ENCODE results near the gene MAP3K4.

MAP3K4 gene

DNA sequence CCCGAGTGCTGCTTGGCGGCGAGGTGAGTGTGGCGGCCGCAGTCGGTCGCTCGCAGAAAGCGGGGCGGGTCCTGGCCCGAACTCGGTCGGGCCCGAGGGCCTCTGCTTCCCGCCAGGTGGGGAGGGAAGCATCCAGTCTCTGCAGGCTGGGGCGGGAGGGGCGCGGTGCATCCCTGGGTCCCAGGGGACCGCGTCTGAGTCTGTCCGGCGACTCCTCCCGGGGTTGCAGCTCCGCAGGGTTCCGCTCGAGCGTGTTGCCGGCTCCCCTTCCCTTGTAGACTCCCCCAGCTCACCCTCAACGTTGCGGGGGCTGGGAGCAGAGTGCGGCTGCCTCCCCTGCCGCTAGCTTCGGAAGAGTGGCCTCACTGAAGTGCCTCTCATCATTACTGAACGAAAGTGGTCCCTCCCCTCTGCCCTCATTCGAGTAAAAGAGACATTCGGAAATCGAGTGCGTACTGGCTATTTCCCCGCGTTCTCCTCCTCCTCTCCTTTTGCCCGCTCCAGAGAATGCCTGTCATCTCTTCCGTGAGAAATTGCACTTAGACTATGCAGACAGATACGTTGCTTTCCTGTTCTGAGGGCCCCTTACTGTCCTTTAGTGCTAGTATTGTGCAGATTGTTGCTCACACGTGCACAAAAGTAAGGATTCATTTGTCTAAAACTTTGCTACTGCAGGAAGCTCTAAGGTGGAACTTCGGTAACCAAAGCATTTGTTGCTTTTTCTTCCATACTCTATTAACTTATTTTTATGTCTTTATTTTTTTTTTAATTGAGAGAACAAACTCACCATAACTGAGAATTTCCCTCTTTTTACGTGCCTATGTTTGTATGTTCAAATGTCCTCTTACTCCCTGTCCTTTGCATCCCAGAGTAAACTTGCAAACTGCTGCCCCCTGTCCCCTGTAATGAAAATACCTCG is 751 bp downstream of the MAP3K4 start:
- peak overlapping the region; percentile 94 for H3K27ac ChIP-seq (ENCODE audit: low read depth, low read length)

DNA sequence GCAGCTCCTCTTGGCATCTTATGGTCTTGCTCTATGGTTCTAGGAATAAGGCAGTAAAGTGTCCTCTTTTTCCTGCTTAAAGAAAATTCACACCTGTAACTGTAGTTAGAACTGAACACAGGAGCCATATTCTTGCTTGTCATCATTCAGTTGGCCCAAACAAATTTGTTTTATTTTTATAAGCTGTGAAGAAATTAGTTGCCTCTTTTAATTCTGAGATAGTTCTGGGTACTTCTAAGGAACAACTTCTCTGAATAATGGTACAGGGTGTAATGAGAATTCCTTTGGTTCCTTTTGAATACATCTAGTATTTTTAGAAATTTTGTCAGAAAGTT is 1.4 kb downstream of the MAP3K4 start:
- H3K4me1 ChIP-seq (ENCODE audit: control insufficient read depth, insufficient read depth, low read length): peaks cover 8% of the 10 kb centered on the region
- no peak overlapping the region for H3K27ac ChIP-seq (ENCODE audit: low read depth, low read length)
- H3K9me3 ChIP-seq (ENCODE audit: control insufficient read depth, insufficient read depth, low read depth, low read length): 0 out of 2 replicates have a peak, but pooled peaks cover 2% of the 10 kb centered on the region
- no peaks in the 10 kb centered on the region for H3K27me3 ChIP-seq (ENCODE audit: control insufficient read depth, insufficient read depth, low read length)
- H3K36me3 ChIP-seq (ENCODE audit: control insufficient read depth, insufficient read depth, low read length): peaks cover 9% of the 10 kb centered on the region
- H3K9ac ChIP-seq (ENCODE audit: low read length): no peak overlapping the region
- H3K4me3 ChIP-seq (ENCODE audit: low read depth, low read length): peak overlapping the region; percentile 99

More for the DNA sequence above, 751 bp downstream of the MAP3K4 start:
- Histone ChIP-seq H3K4me1 (ENCODE audit: control insufficient read depth, insufficient read depth, low read length) (peaks cover 8% of the 10 kb centered on the region), H3K27me3 (ENCODE audit: control insufficient read depth, insufficient read depth, low read length) (no peaks in the 10 kb centered on the region), H3K4me3 (ENCODE audit: low read depth, low read length) (peak overlapping the region; percentile 99), H3K36me3 (ENCODE audit: control insufficient read depth, insufficient read depth, low read length) (peaks cover 5% of the 10 kb centered on the region; the same call in 1 of the 2 replicates), H3K9me3 (ENCODE audit: control insufficient read depth, insufficient read depth, low read depth, low read length) (peaks cover 5% of the 10 kb centered on the region; the same call in 1 of the 2 replicates), H3K9ac (ENCODE audit: low read length) (peak overlapping the region; percentile 86)

DNA sequence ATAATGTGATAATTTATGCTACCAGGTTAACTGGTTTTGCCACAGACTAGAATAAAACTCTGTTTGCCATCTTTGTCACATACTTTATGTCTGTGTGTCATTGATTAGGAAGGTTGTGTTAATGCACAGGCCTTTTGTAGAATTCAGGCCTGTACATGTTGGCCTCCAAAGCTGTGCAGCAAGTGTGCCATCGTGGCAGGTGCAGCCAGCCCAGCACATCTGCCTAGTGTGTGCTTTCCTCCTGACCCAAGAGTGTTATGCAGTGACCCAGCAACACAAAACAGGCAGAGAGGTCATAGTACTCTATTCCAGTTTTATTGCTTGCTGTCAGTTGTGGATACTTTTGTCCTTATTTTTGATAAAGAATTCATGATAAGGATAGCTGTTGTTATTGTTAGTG is 3.7 kb downstream of the MAP3K4 start:
- 0 out of 2 replicates have a peak, but pooled peaks cover 2% of the 10 kb centered on the region for H3K9me3 ChIP-seq (ENCODE audit: control insufficient read depth, insufficient read depth, low read depth, low read length)
- H3K4me3 ChIP-seq (ENCODE audit: low read depth, low read length): no peak overlapping the region
- H3K9ac ChIP-seq (ENCODE audit: low read length): no peak overlapping the region
- H3K27ac ChIP-seq (ENCODE audit: low read depth, low read length): no peak overlapping the region
- H3K27me3 ChIP-seq (ENCODE audit: control insufficient read depth, insufficient read depth, low read length): no peaks in the 10 kb centered on the region
- H3K4me1 ChIP-seq (ENCODE audit: control insufficient read depth, insufficient read depth, low read length): peaks cover 8% of the 10 kb centered on the region
- H3K36me3 ChIP-seq (ENCODE audit: control insufficient read depth, insufficient read depth, low read length): peaks cover 9% of the 10 kb centered on the region

DNA sequence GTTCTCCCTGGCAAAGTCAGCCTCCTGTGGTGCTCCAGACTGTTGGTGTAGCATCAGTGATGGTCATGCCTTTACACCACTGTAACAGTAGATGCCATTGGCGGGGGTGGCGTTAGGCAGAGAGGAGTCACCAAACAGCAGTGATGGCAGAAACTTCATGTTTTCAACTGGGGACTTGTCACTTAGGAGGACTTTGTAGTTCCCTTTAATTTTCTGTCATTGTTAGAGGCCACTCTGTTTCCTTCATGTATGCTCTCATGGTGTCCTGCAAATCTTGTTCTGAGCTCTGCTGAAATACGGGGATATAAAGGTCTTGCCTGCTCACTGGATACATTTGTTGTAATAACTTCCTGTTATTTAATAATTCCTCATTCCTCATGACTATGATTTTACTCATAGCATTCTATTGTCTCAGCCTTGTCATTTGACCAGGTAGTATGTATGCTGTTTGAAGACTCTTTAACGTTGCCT is 4.6 kb downstream of the MAP3K4 start:
- no peak overlapping the region for H3K4me3 ChIP-seq (ENCODE audit: low read depth, low read length)
- H3K4me1 ChIP-seq (ENCODE audit: control insufficient read depth, insufficient read depth, low read length): peaks cover 9% of the 10 kb centered on the region
- no peak overlapping the region for H3K27ac ChIP-seq (ENCODE audit: low read depth, low read length)

DNA sequence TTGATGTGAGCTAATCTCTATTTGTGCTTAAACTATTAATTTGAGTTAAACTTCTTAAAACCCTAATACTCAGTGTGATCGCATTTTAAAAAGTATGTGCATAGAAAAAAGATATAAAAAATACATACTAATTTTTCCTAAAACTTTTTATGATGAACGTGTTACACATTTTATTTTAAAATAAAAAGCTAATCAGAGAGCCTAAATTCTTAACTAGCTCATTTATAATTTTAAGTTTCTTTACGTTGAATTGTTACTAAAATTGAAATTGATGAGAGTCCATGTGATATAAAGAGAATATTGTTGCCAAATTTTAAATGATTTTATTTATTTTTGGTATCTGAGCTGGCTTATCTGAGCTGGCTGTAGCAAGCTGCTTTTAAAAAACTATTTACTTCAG is 6.6 kb downstream of the MAP3K4 start:
- Histone ChIP-seq H3K27ac (ENCODE audit: low read depth, low read length) (no peak overlapping the region), H3K4me3 (ENCODE audit: low read depth, low read length) (no peak overlapping the region), H3K9ac (ENCODE audit: low read length) (no peak overlapping the region), H3K4me1 (ENCODE audit: control insufficient read depth, insufficient read depth, low read length) (peaks cover 12% of the 10 kb centered on the region), H3K27me3 (ENCODE audit: control insufficient read depth, insufficient read depth, low read length) (no peaks in the 10 kb centered on the region), H3K36me3 (ENCODE audit: control insufficient read depth, insufficient read depth, low read length) (peaks cover 11% of the 10 kb centered on the region; the same call in 1 of the 2 replicates), H3K9me3 (ENCODE audit: control insufficient read depth, insufficient read depth, low read depth, low read length) (0 out of 2 replicates have a peak, but pooled peaks cover 2% of the 10 kb centered on the region)

More for the DNA sequence above, 4.6 kb downstream of the MAP3K4 start:
- H3K9ac ChIP-seq (ENCODE audit: low read length): no peak overlapping the region
- 0 out of 2 replicates have a peak, but pooled peaks cover 2% of the 10 kb centered on the region for H3K9me3 ChIP-seq (ENCODE audit: control insufficient read depth, insufficient read depth, low read depth, low read length)
- no peaks in the 10 kb centered on the region for H3K27me3 ChIP-seq (ENCODE audit: control insufficient read depth, insufficient read depth, low read length)
- peaks cover 11% of the 10 kb centered on the region for H3K36me3 ChIP-seq (ENCODE audit: control insufficient read depth, insufficient read depth, low read length)

DNA sequence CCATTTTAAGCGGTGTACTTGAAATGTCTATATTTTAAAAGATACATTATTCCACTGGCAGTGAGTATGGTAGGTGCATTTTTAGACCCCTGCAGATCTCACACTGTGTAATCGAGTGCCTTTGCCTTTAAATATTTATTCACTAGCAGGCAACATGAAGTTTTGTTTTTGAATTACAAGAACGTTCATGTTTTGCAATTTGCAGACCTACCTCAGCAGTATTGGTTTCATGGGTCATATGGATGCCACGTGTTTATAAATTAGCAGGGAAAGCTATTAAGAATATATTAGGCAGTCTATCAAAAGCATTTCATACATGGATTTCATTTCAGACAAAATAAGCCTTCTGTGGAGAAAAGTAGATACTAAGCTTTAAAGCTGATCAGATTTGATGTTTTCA is 7.2 kb downstream of the MAP3K4 start:
- H3K4me1 ChIP-seq (ENCODE audit: control insufficient read depth, insufficient read depth, low read length): peaks cover 12% of the 10 kb centered on the region
- H3K27ac ChIP-seq (ENCODE audit: low read depth, low read length): no peak overlapping the region
- no peaks in the 10 kb centered on the region for H3K27me3 ChIP-seq (ENCODE audit: control insufficient read depth, insufficient read depth, low read length)
- peaks cover 6% of the 10 kb centered on the region; the same call in 1 of the 2 replicates for H3K36me3 ChIP-seq (ENCODE audit: control insufficient read depth, insufficient read depth, low read length)
- 0 out of 2 replicates have a peak, but pooled peaks cover 2% of the 10 kb centered on the region for H3K9me3 ChIP-seq (ENCODE audit: control insufficient read depth, insufficient read depth, low read depth, low read length)
- no peak overlapping the region for H3K4me3 ChIP-seq (ENCODE audit: low read depth, low read length)
- no peak overlapping the region for H3K9ac ChIP-seq (ENCODE audit: low read length)

DNA sequence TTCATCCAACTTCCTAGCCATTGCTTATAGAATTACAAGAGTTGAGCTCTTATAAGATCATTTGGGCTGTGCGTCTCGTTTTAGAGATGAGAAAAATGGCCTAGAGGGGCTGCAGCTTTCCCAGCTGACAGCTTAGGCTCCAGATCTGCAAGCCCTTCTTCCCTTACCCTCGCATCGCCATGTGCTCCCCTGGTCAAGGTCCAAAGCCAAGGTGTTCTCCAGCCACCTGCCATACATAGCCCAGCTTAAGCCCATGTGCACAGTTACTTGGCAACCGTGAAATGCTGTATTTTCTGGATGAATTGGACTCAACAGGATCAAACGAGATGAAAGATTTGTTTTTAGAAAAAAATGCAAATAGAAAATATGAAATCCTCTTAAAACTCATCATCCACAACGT is 7.9 kb downstream of the MAP3K4 start:
- H3K36me3 ChIP-seq (ENCODE audit: control insufficient read depth, insufficient read depth, low read length): peaks cover 6% of the 10 kb centered on the region; the same call in 1 of the 2 replicates
- H3K4me3 ChIP-seq (ENCODE audit: low read depth, low read length): no peak overlapping the region
- H3K9ac ChIP-seq (ENCODE audit: low read length): no peak overlapping the region
- no peaks in the 10 kb centered on the region for H3K27me3 ChIP-seq (ENCODE audit: control insufficient read depth, insufficient read depth, low read length)
- H3K4me1 ChIP-seq (ENCODE audit: control insufficient read depth, insufficient read depth, low read length): peaks cover 12% of the 10 kb centered on the region
- H3K27ac ChIP-seq (ENCODE audit: low read depth, low read length): no peak overlapping the region
- 0 out of 2 replicates have a peak, but pooled peaks cover 2% of the 10 kb centered on the region for H3K9me3 ChIP-seq (ENCODE audit: control insufficient read depth, insufficient read depth, low read depth, low read length)

DNA sequence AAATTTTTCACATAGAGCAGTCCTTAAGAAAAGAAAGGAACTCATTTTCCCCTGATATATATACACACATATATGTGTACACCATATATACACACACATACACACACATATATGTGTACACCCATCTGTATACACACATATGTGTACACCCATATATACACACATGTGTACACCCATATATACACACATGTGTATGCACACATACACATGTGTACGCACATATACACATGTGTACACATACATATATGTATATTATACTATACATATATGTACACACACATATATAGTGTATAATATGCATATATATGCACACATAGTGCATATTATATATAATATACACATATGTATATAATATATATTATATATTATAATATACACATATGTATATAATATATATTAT is 9.1 kb downstream of the MAP3K4 start:
- Histone ChIP-seq H3K4me3 (ENCODE audit: low read depth, low read length) (no peak overlapping the region), H3K36me3 (ENCODE audit: control insufficient read depth, insufficient read depth, low read length) (peaks cover 6% of the 10 kb centered on the region; the same call in 1 of the 2 replicates), H3K9ac (ENCODE audit: low read length) (no peak overlapping the region), H3K9me3 (ENCODE audit: control insufficient read depth, insufficient read depth, low read depth, low read length) (0 out of 2 replicates have a peak, but pooled peaks cover 2% of the 10 kb centered on the region), H3K27ac (ENCODE audit: low read depth, low read length) (no peak overlapping the region), H3K4me1 (ENCODE audit: control insufficient read depth, insufficient read depth, low read length) (peaks cover 12% of the 10 kb centered on the region), H3K27me3 (ENCODE audit: control insufficient read depth, insufficient read depth, low read length) (no peaks in the 10 kb centered on the region)

DNA sequence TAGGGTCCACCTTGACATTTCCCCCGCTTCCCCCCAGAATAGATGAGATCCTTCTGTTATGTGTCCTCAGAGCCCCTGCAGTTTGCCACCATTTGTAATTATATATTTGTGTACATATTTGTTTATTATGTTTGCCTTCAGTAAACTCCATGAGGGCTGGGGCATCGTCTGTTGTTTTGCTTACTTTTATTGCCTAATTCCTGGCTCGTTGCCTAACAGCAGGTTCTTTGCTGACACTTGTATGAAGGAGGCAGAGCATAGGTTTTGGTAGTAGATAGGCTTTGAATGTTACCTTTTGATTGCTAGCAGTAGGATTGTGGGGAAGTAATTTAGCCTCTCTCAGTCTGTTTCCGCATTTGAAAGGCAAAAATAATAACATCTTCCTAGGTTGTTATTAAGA is 9.9 kb downstream of the MAP3K4 start:
- no peaks in the 10 kb centered on the region for H3K27me3 ChIP-seq (ENCODE audit: control insufficient read depth, insufficient read depth, low read length)
- no peak overlapping the region for H3K9ac ChIP-seq (ENCODE audit: low read length)
- no peak overlapping the region for H3K4me3 ChIP-seq (ENCODE audit: low read depth, low read length)
- H3K9me3 ChIP-seq (ENCODE audit: control insufficient read depth, insufficient read depth, low read depth, low read length): 0 out of 2 replicates have a peak, but pooled peaks cover 2% of the 10 kb centered on the region
- peaks cover 6% of the 10 kb centered on the region; the same call in 1 of the 2 replicates for H3K36me3 ChIP-seq (ENCODE audit: control insufficient read depth, insufficient read depth, low read length)
- peaks cover 6% of the 10 kb centered on the region for H3K4me1 ChIP-seq (ENCODE audit: control insufficient read depth, insufficient read depth, low read length)
- H3K27ac ChIP-seq (ENCODE audit: low read depth, low read length): no peak overlapping the region

DNA sequence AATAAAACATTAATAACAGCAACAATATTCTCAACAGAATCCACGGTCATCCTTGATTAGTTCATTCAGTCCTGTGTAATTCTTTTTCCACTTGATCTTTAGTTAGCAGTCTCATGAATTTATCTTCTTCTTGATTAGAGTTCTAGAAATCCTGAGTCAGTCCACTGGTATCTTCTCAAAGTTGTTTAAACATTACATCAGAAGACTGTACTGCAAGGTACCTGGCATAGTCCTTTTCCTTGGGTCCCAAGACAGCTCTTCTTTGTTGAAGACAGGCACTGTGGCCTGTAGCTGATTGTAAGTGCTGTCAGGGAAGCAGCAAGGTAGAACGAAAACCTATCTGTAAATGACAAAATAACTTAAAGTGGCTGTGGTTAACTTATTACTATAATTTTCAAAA is 11.8 kb downstream of the MAP3K4 start:
- no peaks in the 10 kb centered on the region for H3K27me3 ChIP-seq (ENCODE audit: control insufficient read depth, insufficient read depth, low read length)
- 0 out of 2 replicates have a peak, but pooled peaks cover 2% of the 10 kb centered on the region for H3K36me3 ChIP-seq (ENCODE audit: control insufficient read depth, insufficient read depth, low read length)
- no peaks in the 10 kb centered on the region for H3K9me3 ChIP-seq (ENCODE audit: control insufficient read depth, insufficient read depth, low read depth, low read length)
- no peak overlapping the region for H3K9ac ChIP-seq (ENCODE audit: low read length)
- peaks cover 6% of the 10 kb centered on the region for H3K4me1 ChIP-seq (ENCODE audit: control insufficient read depth, insufficient read depth, low read length)
- no peak overlapping the region for H3K4me3 ChIP-seq (ENCODE audit: low read depth, low read length)
- H3K27ac ChIP-seq (ENCODE audit: low read depth, low read length): no peak overlapping the region

DNA sequence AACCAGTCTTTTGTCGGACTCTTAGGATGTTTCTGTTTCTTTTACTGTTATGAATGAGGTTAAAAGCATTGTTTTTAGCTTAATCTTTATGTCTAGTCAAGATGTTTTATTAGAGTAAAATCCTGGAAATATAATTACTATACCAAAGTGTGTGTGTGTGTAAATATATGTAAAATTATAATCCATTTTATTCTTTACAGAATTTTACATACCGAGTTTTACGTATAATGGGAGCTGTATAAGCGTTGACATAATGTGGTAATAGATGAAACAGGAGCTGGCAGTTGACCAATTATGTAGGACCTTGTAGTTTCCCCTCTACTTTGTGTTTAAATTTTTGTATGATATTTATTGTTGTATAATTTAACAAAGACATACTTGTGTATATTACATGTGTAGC is 16.7 kb downstream of the MAP3K4 start:
- H3K4me1 ChIP-seq (ENCODE audit: control insufficient read depth, insufficient read depth, low read length): peaks cover 37% of the 10 kb centered on the region
- H3K9ac ChIP-seq (ENCODE audit: low read length): no peak overlapping the region
- no peaks in the 10 kb centered on the region for H3K9me3 ChIP-seq (ENCODE audit: control insufficient read depth, insufficient read depth, low read depth, low read length)
- H3K36me3 ChIP-seq (ENCODE audit: control insufficient read depth, insufficient read depth, low read length): no peaks in the 10 kb centered on the region
- no peaks in the 10 kb centered on the region for H3K27me3 ChIP-seq (ENCODE audit: control insufficient read depth, insufficient read depth, low read length)
- no peak overlapping the region for H3K27ac ChIP-seq (ENCODE audit: low read depth, low read length)
- H3K4me3 ChIP-seq (ENCODE audit: low read depth, low read length): no peak overlapping the region
